A549 (cell line): ENCODE results near the gene HAUS8. TPM values are rescaled to one million over a fixed set of nuclear protein-coding genes. Genes with fewer than 3 reads are reported as not detected.
A peak's percentile ranks its signal among the peaks of the same experiment; 100 is the strongest.

Experiments
- ATAC-seq, 2 experiments: fragments of 200-7000 bp in 1 of 2; fragments of >200 bp in 1 of 2; cut with Nextera tagmentation in 1 of 2; cut with Tn5 transposase in 1 of 2; 3 replicates each; pipeline versions ENCODE4 v1.8.0 to v1.9.1; 2018 to 2020; ENCODE audit warnings: mild to moderate bottlenecking in 1 of 2, moderate library complexity in 1 of 2
- CTCF ChIA-PET: fragments of 300-600 bp; sonication (Branson Sonifier 250); formaldehyde crosslinking; extraction: SDS; loops from one replicate; lab custom pipeline; 2021; ENCODE audit warnings: antibody characterized with exemption, inconsistent platforms; lab: Yijun Ruan, JAX
- POLR2A ChIA-PET: fragments of 350-600 bp; formaldehyde crosslinking; extraction: SDS; loops from one replicate; lab custom pipeline; 2021; ENCODE audit warnings: antibody characterized with exemption, inconsistent platforms; lab: Yijun Ruan, JAX
- DNase-seq, 2 experiments: peaks; one replicate each; pipeline versions ENCODE4 v3.0.0 to v3.0.0-alpha.2; 2011 to 2016; ENCODE audit warnings: low read depth in 1 of 2, low spot score in 1 of 2
- FAIRE-seq: peaks from 2 replicates; lab custom pipeline; 2011; peaks lifted over from hg19 to GRCh38; lab: Jason Lieb, UNC
- H3K27ac ChIP-seq, 2 experiments: fragments of >200 bp; sonication (Bioruptor Twin); formaldehyde crosslinking; 3 replicates each; pipeline ENCODE4 v1.5.1; 2016 to 2017
- H3K4me1 ChIP-seq: fragments of >200 bp; sonication (Bioruptor Twin); formaldehyde crosslinking; 3 replicates; pipeline ENCODE4 v1.6.1; 2016
- H3K4me2 ChIP-seq: fragments of >200 bp; sonication (Bioruptor Twin); formaldehyde crosslinking; 3 replicates; pipeline ENCODE4 v1.6.1; 2016
- H3K4me3 ChIP-seq: fragments of >200 bp; sonication (Bioruptor Twin); formaldehyde crosslinking; 3 replicates; pipeline ENCODE4 v1.5.1; 2016
- H3K9me3 ChIP-seq: fragments of >200 bp; sonication (Bioruptor Twin); formaldehyde crosslinking; 3 replicates; pipeline ENCODE4 v1.6.1; 2016
- ATOH8 ChIP-seq: fragments of 250-450 bp; sonication (Bioruptor Pico); IDR thresholded peaks from 2 replicates; pipeline ENCODE4 v1.5.0; 2020; ENCODE audit warnings: low read depth, mild to moderate bottlenecking, moderate library complexity
- BCL3 ChIP-seq: fragments of >200 bp; sonication (Bioruptor Twin); formaldehyde crosslinking; IDR thresholded peaks from 3 replicates; pipeline ENCODE4 v1.6.1; 2016
- CBX8 ChIP-seq: fragments of 200-600 bp; sonication (generic); IDR thresholded peaks from 2 replicates; pipeline ENCODE4 v1.6.1; 2016
- CTCF ChIP-seq: fragments of >200 bp; sonication (Bioruptor Twin); formaldehyde crosslinking; IDR thresholded peaks from 3 replicates; pipeline ENCODE4 v1.5.1; 2016
- ELK1 ChIP-seq: fragments of 150-350 bp; IDR thresholded peaks from 2 replicates; pipeline ENCODE4 v1.6.1; 2014; ENCODE audit warnings: low read depth, mild to moderate bottlenecking, low read length
- ESRRA ChIP-seq: fragments of 150-350 bp; IDR thresholded peaks from 2 replicates; pipeline ENCODE4 v1.6.1; 2014; ENCODE audit warnings: mild to moderate bottlenecking, low read length, borderline replicate concordance
- FOSL2 ChIP-seq, 2 experiments: fragments of 450-650 bp in 1 of 2; fragments of >200 bp in 1 of 2; sonication (Bioruptor Twin) in 1 of 2; formaldehyde crosslinking; IDR thresholded peaks; 2 replicates each; pipeline versions ENCODE4 v1.5.0 to v1.6.1; 2016 to 2020; ENCODE audit warnings: mild to moderate bottlenecking in 1 of 2, moderate library complexity in 1 of 2
- GATA3 ChIP-seq: IDR thresholded peaks from 2 replicates; pipeline ENCODE4 v1.6.1; 2012; ENCODE audit warnings: borderline replicate concordance
- HDAC2 ChIP-seq: fragments of 200-600 bp; sonication (generic); IDR thresholded peaks from 2 replicates; pipeline ENCODE4 v1.6.1; 2016
- HES2 ChIP-seq: fragments of >200 bp; sonication (Bioruptor Twin); formaldehyde crosslinking; IDR thresholded peaks from 2 replicates; pipeline ENCODE4 v1.6.1; 2016
- HMGXB4 ChIP-seq: fragments of 250-450 bp; sonication (Bioruptor Pico); IDR thresholded peaks from 2 replicates; pipeline ENCODE4 v1.5.0; 2021; ENCODE audit warnings: mild to moderate bottlenecking, moderate library complexity, borderline replicate concordance
- HOXA7 ChIP-seq: fragments of 250-450 bp; sonication (Bioruptor Pico); IDR thresholded peaks from 2 replicates; pipeline ENCODE4 v1.5.0; 2020; ENCODE audit warnings: mild to moderate bottlenecking, moderate library complexity
- HOXB13 ChIP-seq: fragments of 250-450 bp; sonication (Bioruptor Pico); IDR thresholded peaks from 2 replicates; pipeline ENCODE4 v1.5.0; 2020; ENCODE audit warnings: low read depth, mild to moderate bottlenecking, moderate library complexity
- JUNB ChIP-seq: fragments of >200 bp; sonication (Bioruptor Twin); formaldehyde crosslinking; IDR thresholded peaks from 2 replicates; pipeline ENCODE4 v1.6.1; 2016
- KDM1A ChIP-seq: fragments of 200-600 bp; sonication (generic); IDR thresholded peaks from 2 replicates; pipeline ENCODE4 v1.6.1; 2016; ENCODE audit warnings: low read depth, mild to moderate bottlenecking
- MYC ChIP-seq: IDR thresholded peaks from 2 replicates; pipeline ENCODE4 v1.6.1; 2012; ENCODE audit warnings: mild to moderate bottlenecking, inconsistent platforms, low read length, improper control_type of control experiment, borderline replicate concordance
- NR3C1 ChIP-seq: fragments of >200 bp; sonication (Bioruptor Twin); formaldehyde crosslinking; IDR thresholded peaks from 3 replicates; pipeline ENCODE4 v1.6.1; 2017
- POLR2AphosphoS2 ChIP-seq: conservative IDR thresholded peaks from 2 replicates; pipeline ENCODE4 v1.6.1; 2012; ENCODE audit warnings: low read length, improper control_type of control experiment, inconsistent platforms
- RCOR1 ChIP-seq: fragments of 150-350 bp; IDR thresholded peaks from 2 replicates; pipeline ENCODE4 v1.6.1; 2014; ENCODE audit warnings: antibody characterized with exemption, low read length, low read depth
- REST ChIP-seq: fragments of 200-600 bp; sonication (generic); IDR thresholded peaks from 2 replicates; pipeline ENCODE4 v1.6.1; 2016; ENCODE audit warnings: antibody characterized with exemption, mild to moderate bottlenecking, moderate library complexity
- RFX5 ChIP-seq: fragments of 450-650 bp; IDR thresholded peaks from 2 replicates; pipeline ENCODE4 v1.7.1; 2014; ENCODE audit warnings: antibody characterized with exemption, mild to moderate bottlenecking, moderate library complexity
- SREBF2 ChIP-seq: fragments of 450-650 bp; IDR thresholded peaks from 2 replicates; pipeline ENCODE4 v1.6.1; 2014; ENCODE audit warnings: mild to moderate bottlenecking, moderate library complexity
- TFCP2L1 ChIP-seq: fragments of 250-450 bp; sonication (Bioruptor Pico); IDR thresholded peaks from 2 replicates; pipeline ENCODE4 v1.5.0; 2021; ENCODE audit warnings: mild to moderate bottlenecking
- USF2 ChIP-seq: fragments of 450-650 bp; IDR thresholded peaks from 2 replicates; pipeline ENCODE4 v1.6.1; 2014; ENCODE audit warnings: antibody characterized with exemption
- ZC3H11A ChIP-seq: fragments of 450-650 bp; IDR thresholded peaks from 2 replicates; pipeline ENCODE4 v1.6.1; 2014; ENCODE audit warnings: antibody characterized with exemption, mild to moderate bottlenecking
- ZNF302 ChIP-seq: fragments of 250-450 bp; sonication (Bioruptor Pico); IDR thresholded peaks from 2 replicates; pipeline ENCODE4 v1.9.0; 2021; ENCODE audit warnings: inconsistent platforms, mild to moderate bottlenecking, moderate library complexity
- ZSCAN20 ChIP-seq: fragments of 250-450 bp; sonication (Bioruptor Pico); IDR thresholded peaks from 2 replicates; pipeline ENCODE4 v1.8.0; 2022; ENCODE audit warnings: mild to moderate bottlenecking, moderate library complexity
- WGBS: methylation state at CpG from one replicate; pipeline ENCODE4 v1.1.6; 2017; ENCODE audit errors: missing lambda C conversion rate; 5-methylcytosine and 5-hydroxymethylcytosine counted together
- polyA plus RNA-seq, 4 experiments: library from polyadenylated mRNA; depleted of rRNA in 3 of 4; stranded (reverse); fragments of >200 nt; fragmentation: RNase III in 1 of 4; extraction: RNeasy Plus Mini Kit Qiagen cat#74134 plus additional on column Dnase treatment in 1 of 4; gene quantifications; 2 replicates in 3 of 4; 3 replicates in 1 of 4; pipeline ENCODE4 v1.2.3, GENCODE V29; 2011 to 2017

Gene HAUS8
- polyA plus RNA-seq, 2 of the 4 experiments (the other 2 are of a cell fraction): 15.1 to 16.2 TPM

- 30% methylated on average over 7 of the region's 27 CpGs for WGBS
- peak; percentile 69 for TF ChIP-seq FOSL2 (IDR thresholded peaks at IDR 0.05)
- TF ChIP-seq FOSL2 (CRISPR knock-in tag; IDR thresholded peaks at IDR 0.05): peak; percentile 91
- TF ChIP-seq CTCF: no peak
- TF ChIP-seq HMGXB4 (CRISPR knock-in tag): no peak
- no peak for TF ChIP-seq TFCP2L1 (CRISPR knock-in tag)
- TF ChIP-seq GATA3: no peak
- TF ChIP-seq HOXA7 (CRISPR knock-in tag): no peak
- no peak for TF ChIP-seq MYC
- TF ChIP-seq RFX5: no peak
- no peak for TF ChIP-seq REST
- TF ChIP-seq SREBF2: no peak
- TF ChIP-seq ZC3H11A: no peak
- no peak for TF ChIP-seq ZNF302
- TF ChIP-seq KDM1A: no peak
- TF ChIP-seq POLR2AphosphoS2: no peak
- no peak for TF ChIP-seq ELK1
- TF ChIP-seq USF2: no peak
- TF ChIP-seq ESRRA: no peak
- TF ChIP-seq ZSCAN20 (CRISPR knock-in tag): no peak
- TF ChIP-seq HES2: no peak
- TF ChIP-seq ATOH8 (CRISPR knock-in tag): no peak
- no peak for TF ChIP-seq HOXB13
- TF ChIP-seq RCOR1: no peak
- TF ChIP-seq NR3C1: no peak
- TF ChIP-seq HDAC2: no peak
- TF ChIP-seq JUNB: peak; percentile 55
- no peak for TF ChIP-seq CBX8
- no peak for TF ChIP-seq BCL3
Observed at GRCh38 chr19:17107546-17108452, 32.5 kb upstream of the HAUS8 start.

More at GRCh38 chr19:17107546-17108452, 32.5 kb upstream of the HAUS8 start:
- Histone ChIP-seq H3K4me2 (peak overlapping the region; percentile 76), H3K27ac (peak overlapping the region; percentile 80 to 96), H3K4me1 (peaks cover 24% of the 10 kb centered on the region), H3K4me3 (0 out of 3 replicates have a peak overlapping the region, but pooled peaks have one; percentile 17), H3K9me3 (no peaks in the 10 kb centered on the region)
- ATAC-seq (peak; percentile 98 to 99), FAIRE-seq (no peak), DNase-seq (peak; percentile 86 to 95)
- CTCF ChIA-PET: interaction anchor here (0.6 to 1.0 kb wide), 2 partner anchors 28 to 699 kb away, joined by 3 read pairs; no protein-coding TSS in a partner anchor
- POLR2A ChIA-PET: no interaction called here
